ENCODE measurements around the gene GLDN. TPM values are rescaled to one million over a fixed set of nuclear protein-coding genes. Genes with fewer than 3 reads are reported as not detected.

The GLDN gene
- total RNA-seq, 1 experiment from 2014 or later = 0.82 TPM

GRCh38 chr15:51321316-51321715 lies 20.1 kb upstream of the GLDN start:
- Histone ChIP-seq H3K27me3 (replicated peaks; ENCODE audit: control insufficient read depth, insufficient read depth, low read length) (no peaks in the 10 kb centered on the region), H3K9me3 (no peaks in the 10 kb centered on the region), H3K4me3 (ENCODE audit: low read depth, low read length) (no peak overlapping the region), H3K4me1 (0 out of 2 replicates have a peak, but pooled peaks cover 5% of the 10 kb centered on the region), H3K36me3 (ENCODE audit: control insufficient read depth, insufficient read depth, low read length) (no peaks in the 10 kb centered on the region)
- Mint-ChIP-seq H3K9me3 (ENCODE audit: unreplicated experiment) (no peaks in the 10 kb centered on the region), H3K4me1 (ENCODE audit: low read depth, unreplicated experiment) (peaks cover 7% of the 10 kb centered on the region), H3K36me3 (ENCODE audit: insufficient read depth, unreplicated experiment) (no peaks in the 10 kb centered on the region), H3K27ac (ENCODE audit: unreplicated experiment) (no peak overlapping the region), H3K27me3 (ENCODE audit: insufficient read depth, unreplicated experiment) (no peaks in the 10 kb centered on the region), H3K4me3 (ENCODE audit: unreplicated experiment) (no peak overlapping the region)
- DNase-seq = no peak
- ChIA-PET POLR2A (no interaction called here), CTCF (no interaction called here)
- no TSS peak for BruUV-seq (replicated peaks)
- intact Hi-C loops (cut with micrococcal nuclease; ENCODE audit: unreplicated experiment) = no loop called here
- TF ChIP-seq CTCF (IDR thresholded peaks at IDR 0.05; ENCODE audit: insufficient read depth in 1 of 2, low read depth in 1 of 2, low read length in 1 of 2, severe bottlenecking in 1 of 2, unreplicated experiment in 1 of 2) = no peak

- CTCF ChIA-PET = no interaction called here
- intact Hi-C loops (cut with micrococcal nuclease; ENCODE audit: unreplicated experiment) = no loop called here
- no peak for TF ChIP-seq CTCF (IDR thresholded peaks at IDR 0.05; ENCODE audit: insufficient read depth in 1 of 2, low read depth in 1 of 2, low read length in 1 of 2, severe bottlenecking in 1 of 2, unreplicated experiment in 1 of 2)
- no peak overlapping the region for H3K4me3 ChIP-seq (ENCODE audit: low read depth, low read length)
- Mint-ChIP-seq H3K4me3 (ENCODE audit: unreplicated experiment) (no peak overlapping the region), H3K27me3 (ENCODE audit: insufficient read depth, unreplicated experiment) (no peaks in the 10 kb centered on the region), H3K27ac (ENCODE audit: unreplicated experiment) (no peak overlapping the region), H3K4me1 (ENCODE audit: low read depth, unreplicated experiment) (peaks cover 7% of the 10 kb centered on the region), H3K9me3 (ENCODE audit: unreplicated experiment) (no peaks in the 10 kb centered on the region), H3K36me3 (ENCODE audit: insufficient read depth, unreplicated experiment) (no peaks in the 10 kb centered on the region)
- H3K36me3 ChIP-seq (ENCODE audit: control insufficient read depth, insufficient read depth, low read length) = no peaks in the 10 kb centered on the region
- no TSS peak for BruUV-seq (replicated peaks)
- no peaks in the 10 kb centered on the region for H3K9me3 ChIP-seq
- no peak for DNase-seq
- H3K4me1 ChIP-seq = 0 out of 2 replicates have a peak, but pooled peaks cover 5% of the 10 kb centered on the region
- POLR2A ChIA-PET = no interaction called here
- no peaks in the 10 kb centered on the region for H3K27me3 ChIP-seq (replicated peaks; ENCODE audit: control insufficient read depth, insufficient read depth, low read length)
Observed at GRCh38 chr15:51322621-51323296, 18.7 kb upstream of the GLDN start.

- POLR2A ChIA-PET = no interaction called here
- CTCF ChIA-PET = no interaction called here
Observed at GRCh38 chr15:51323749-51324148, 17.7 kb upstream of the GLDN start.

More at GRCh38 chr15:51323749-51324148, 17.7 kb upstream of the GLDN start:
- no peaks in the 10 kb centered on the region for H3K9me3 Mint-ChIP-seq (ENCODE audit: unreplicated experiment)
- no peaks in the 10 kb centered on the region for H3K27me3 Mint-ChIP-seq (ENCODE audit: insufficient read depth, unreplicated experiment)
- intact Hi-C loops (cut with micrococcal nuclease; ENCODE audit: unreplicated experiment) = no loop called here
- no TSS peak for BruUV-seq (replicated peaks)
- Histone ChIP-seq H3K27me3 (replicated peaks; ENCODE audit: control insufficient read depth, insufficient read depth, low read length) (no peaks in the 10 kb centered on the region), H3K4me1 (0 out of 2 replicates have a peak, but pooled peaks cover 1% of the 10 kb centered on the region), H3K4me3 (ENCODE audit: low read depth, low read length) (no peak overlapping the region), H3K9me3 (no peaks in the 10 kb centered on the region), H3K36me3 (ENCODE audit: control insufficient read depth, insufficient read depth, low read length) (no peaks in the 10 kb centered on the region)
- no peaks in the 10 kb centered on the region for H3K36me3 Mint-ChIP-seq (ENCODE audit: insufficient read depth, unreplicated experiment)
- no peak for DNase-seq
- H3K27ac Mint-ChIP-seq (ENCODE audit: unreplicated experiment) = no peak overlapping the region
- TF ChIP-seq CTCF (IDR thresholded peaks at IDR 0.05; ENCODE audit: insufficient read depth in 1 of 2, low read depth in 1 of 2, low read length in 1 of 2, severe bottlenecking in 1 of 2, unreplicated experiment in 1 of 2) = no peak
- no peak overlapping the region for H3K4me3 Mint-ChIP-seq (ENCODE audit: unreplicated experiment)
- H3K4me1 Mint-ChIP-seq (ENCODE audit: low read depth, unreplicated experiment) = peaks cover 7% of the 10 kb centered on the region
